AG09309 (cell line): ENCODE results near the gene KSR1.
"Not testable (repeated sequence)": the region's sequence is repeated elsewhere in the genome, so short reads cannot be mapped to it uniquely, and the experiment has no call there.

Experiments used
- DNase-seq: peaks from one replicate; pipeline ENCODE4 v3.0.0-alpha.2; 2010; ENCODE audit warnings: low read depth
- H3K4me3 ChIP-seq: 2 replicates; pipeline ENCODE4 v1.5.1; 2011; ENCODE audit warnings: mild to moderate bottlenecking, low read depth, low read length, moderate library complexity; ENCODE audit not compliant: control insufficient read depth
- TF ChIP-seq, protein P1 (sequence below): IDR thresholded peaks from 2 replicates; pipeline ENCODE4 v1.5.1; 2011; ENCODE audit warnings: mild to moderate bottlenecking, low read depth, low read length, inconsistent platforms; ENCODE audit not compliant: insufficient read depth, control insufficient read depth; ENCODE audit errors: missing control alignments

Gene KSR1

DNA sequence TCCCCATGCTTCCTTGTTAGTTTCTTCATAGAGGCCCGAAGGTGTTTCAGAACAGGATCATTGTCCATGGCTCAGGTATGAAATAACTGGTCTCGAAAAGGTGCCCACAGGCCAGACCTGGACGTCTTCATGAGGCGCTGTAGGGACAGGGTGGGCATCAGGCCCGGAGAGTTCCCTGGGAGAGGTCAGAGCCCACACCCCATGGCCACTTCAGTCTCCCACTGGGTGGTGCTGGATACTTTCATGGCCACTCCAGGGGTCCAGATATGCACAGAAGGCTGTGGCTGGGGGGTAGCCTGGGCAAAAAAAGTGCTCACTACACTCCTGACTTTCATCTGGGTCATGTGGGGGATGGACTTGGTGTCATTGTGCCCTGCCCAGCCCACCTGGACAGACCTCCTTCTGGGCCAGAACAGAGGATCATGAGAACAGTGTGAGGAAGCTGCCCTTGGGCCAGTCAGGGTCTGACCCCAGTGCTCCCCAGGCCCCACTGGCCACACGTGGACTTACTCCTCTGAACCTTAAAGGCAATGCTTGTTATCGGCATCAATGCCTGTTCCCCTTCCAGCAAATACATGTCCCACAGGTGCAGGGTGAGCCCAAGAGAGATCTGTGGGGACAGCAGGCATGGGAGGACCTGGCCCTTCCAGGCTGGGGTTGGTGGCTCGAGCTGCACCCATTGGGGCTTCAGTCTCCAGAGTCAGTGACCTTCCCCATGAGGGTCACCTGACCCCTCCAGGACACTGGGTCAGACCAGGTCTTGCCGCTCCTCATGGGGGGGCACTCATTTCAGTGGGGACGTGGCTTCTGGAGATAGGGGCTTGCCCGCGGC, 211.6 kb downstream of the KSR1 start:
- TF ChIP-seq, protein P1, sequence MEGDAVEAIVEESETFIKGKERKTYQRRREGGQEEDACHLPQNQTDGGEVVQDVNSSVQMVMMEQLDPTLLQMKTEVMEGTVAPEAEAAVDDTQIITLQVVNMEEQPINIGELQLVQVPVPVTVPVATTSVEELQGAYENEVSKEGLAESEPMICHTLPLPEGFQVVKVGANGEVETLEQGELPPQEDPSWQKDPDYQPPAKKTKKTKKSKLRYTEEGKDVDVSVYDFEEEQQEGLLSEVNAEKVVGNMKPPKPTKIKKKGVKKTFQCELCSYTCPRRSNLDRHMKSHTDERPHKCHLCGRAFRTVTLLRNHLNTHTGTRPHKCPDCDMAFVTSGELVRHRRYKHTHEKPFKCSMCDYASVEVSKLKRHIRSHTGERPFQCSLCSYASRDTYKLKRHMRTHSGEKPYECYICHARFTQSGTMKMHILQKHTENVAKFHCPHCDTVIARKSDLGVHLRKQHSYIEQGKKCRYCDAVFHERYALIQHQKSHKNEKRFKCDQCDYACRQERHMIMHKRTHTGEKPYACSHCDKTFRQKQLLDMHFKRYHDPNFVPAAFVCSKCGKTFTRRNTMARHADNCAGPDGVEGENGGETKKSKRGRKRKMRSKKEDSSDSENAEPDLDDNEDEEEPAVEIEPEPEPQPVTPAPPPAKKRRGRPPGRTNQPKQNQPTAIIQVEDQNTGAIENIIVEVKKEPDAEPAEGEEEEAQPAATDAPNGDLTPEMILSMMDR = no peak
- DNase-seq = no peak
- no peak overlapping the region for H3K4me3 ChIP-seq

DNA sequence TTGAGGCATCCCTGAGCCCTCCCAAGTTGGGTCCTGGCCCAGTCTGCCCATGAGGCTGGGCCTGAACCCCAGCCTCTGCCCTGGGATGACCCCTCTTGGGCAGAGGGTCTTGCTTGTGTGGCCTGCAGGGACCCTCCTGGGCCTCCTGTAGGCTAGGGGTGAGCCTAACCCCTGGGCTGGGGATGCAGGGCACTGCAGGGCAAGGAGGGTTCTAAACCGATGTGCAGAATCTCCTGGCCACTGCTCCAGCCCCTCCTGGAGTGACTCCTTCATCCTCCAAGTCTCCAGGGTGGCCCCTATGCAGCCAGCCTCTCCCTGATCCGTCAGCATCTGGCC, 212.2 kb downstream of the KSR1 start:
- TF ChIP-seq, protein P1 = no peak
- H3K4me3 ChIP-seq = no peak overlapping the region

DNA sequence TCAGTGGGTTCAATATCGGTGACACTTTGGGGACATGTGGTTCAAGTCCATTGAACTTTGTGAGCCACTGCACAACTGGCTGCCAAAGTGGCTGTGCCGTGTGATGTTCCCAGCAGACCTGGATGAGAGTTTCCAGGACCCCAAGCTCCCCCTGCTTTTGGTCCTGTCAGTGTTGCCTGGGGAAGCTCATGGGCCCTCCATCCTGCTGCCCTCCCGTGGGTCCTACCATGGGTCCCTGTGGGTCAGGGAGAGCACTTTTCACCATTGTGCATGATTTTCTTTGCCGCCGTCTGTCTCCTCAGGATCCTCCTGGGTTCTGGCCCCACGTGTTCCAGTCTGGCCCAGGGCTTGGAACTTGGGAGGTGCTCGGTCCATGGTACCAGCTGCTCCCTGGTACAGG, 212.9 kb downstream of the KSR1 start:
- TF ChIP-seq, protein P1 = no peak
- DNase-seq = no peak
- no peak overlapping the region for H3K4me3 ChIP-seq

More for the DNA sequence above, 212.2 kb downstream of the KSR1 start:
- no peak for DNase-seq

DNA sequence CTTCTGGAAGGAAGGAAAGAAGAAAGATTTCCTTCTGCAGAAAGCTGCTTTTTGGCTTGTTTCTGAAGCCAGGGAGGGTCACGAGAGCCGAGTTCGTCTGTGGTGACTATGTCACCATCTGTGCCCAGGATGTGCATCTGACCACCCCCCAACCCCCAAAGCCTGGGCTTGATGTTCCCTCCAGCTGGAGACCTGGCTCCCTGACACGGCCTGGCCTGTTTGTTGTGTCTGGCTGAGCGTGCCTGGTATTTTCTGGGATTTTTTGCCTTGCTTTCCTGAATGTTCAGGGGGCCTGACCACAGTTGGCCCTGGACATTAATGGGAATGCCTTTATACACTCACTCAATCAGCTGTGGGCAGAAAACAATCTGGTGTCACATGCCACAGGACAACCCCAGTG, 213.6 kb downstream of the KSR1 start:
- no peak for DNase-seq
- no peak overlapping the region for H3K4me3 ChIP-seq
- TF ChIP-seq, protein P1 = no peak

DNA sequence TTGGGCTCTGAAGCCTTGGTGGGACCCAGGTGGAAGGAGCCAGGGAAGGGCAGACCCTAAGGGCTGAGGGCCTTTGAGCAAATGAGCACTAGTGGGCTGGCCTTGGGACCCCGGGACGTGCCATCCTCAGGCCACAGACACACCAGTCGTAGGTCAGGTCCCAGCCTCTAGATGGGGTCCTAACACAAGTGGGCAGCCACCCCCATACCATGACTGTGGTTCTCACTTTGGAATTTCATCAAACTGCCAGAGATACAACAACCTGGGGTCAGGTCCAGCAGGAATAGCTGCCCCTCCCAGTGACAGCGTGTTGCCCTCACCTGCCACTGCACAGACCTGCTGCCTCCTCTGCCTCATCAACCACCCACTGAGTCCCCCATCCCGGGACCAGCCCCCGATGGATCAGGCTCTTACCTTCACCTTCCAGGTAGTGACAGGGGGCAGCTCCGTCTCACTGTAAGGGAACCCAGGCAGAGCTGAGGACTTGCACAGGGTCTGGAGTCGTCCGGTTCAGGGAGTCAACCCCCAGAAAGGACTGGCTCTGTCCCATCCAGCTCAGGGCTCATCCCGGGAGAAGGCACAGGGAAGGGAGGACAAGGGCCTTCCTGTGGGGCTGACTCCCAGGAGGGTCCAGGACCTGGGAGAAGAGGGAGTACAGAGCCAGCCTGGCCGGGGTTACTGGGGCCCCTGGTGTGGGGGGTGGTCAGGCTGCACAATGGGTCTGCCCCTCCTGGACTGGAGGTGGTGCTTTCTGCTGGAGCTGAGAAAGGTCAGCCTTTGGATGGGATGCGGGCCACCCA, 214.7 kb downstream of the KSR1 start:
- no peak for DNase-seq
- no peak overlapping the region for H3K4me3 ChIP-seq
- TF ChIP-seq, protein P1 = no peak

DNA sequence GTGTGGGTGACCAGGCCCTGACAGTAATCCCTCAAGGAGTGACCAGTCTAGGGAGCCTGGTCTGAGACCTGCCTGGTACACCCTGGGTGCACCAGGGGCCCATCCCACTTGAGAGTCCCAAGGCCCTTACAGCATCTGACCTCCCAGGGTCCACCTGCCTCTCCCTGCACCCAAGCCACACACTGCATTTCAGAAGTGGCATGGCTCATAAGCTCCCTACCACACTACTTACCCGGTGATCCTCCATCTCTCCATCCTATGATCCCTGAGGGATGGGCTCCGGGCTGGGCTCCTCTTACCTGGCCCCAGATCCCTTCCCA, 215.3 kb downstream of the KSR1 start:
- no peak for DNase-seq
- H3K4me3 ChIP-seq = no peak overlapping the region
- TF ChIP-seq, protein P1 = no peak

DNA sequence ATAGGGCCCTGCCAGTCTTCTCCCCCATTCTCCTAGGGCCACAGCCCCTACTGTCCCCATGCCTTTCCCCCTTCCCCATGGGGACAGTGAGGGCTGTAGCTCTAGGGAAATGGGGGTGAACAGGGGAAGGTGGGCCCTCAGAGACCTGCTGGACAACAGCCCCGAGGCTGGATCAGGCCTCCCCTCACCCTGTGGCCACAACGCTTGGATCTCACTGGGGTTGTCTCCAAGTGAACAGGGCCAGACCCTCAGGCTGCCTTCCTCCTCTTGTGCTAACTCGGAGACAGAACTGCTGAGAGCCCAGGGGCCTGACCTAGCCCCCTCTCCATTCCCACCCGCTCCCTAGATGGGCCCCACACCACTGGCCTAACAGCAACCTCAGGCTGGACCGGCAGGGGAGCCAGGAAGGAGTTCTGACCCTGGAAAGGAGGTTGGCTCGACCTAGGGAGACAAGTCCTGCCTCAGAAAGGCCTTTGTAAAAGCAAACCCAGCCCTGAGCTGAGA, 215.8 kb downstream of the KSR1 start:
- H3K4me3 ChIP-seq, DNase-seq: not testable (repeated sequence)
